GM06990 (cell line): ENCODE measurements around the gene MALRD1.

Experiments used
- DNase-seq: peaks from one replicate; pipeline ENCODE4 v3.0.0-alpha.2; 2011; ENCODE audit not compliant: insufficient read length; ENCODE audit errors: extremely low read depth
- H3K27me3 ChIP-seq: replicated peaks from 2 replicates; pipeline ENCODE4 v1.6.0; 2011; ENCODE audit warnings: low read length; ENCODE audit not compliant: control insufficient read depth, insufficient read depth
- H3K36me3 ChIP-seq: 2 replicates; pipeline ENCODE4 v1.5.1; 2011; ENCODE audit warnings: low read length; ENCODE audit not compliant: control insufficient read depth, insufficient read depth
- H3K4me3 ChIP-seq: replicated peaks from 2 replicates; pipeline ENCODE4 v1.5.1; 2011; ENCODE audit warnings: low read depth, mild to moderate bottlenecking, control low read depth, low read length
- CTCF ChIP-seq: IDR thresholded peaks from 2 replicates; pipeline ENCODE4 v1.5.1; 2011; ENCODE audit warnings: low read length, control low read depth, mild to moderate bottlenecking, inconsistent platforms; ENCODE audit not compliant: insufficient read depth, poor library complexity, severe bottlenecking

MALRD1 gene

GRCh38 chr10:19588608-19589007 is 540.0 kb downstream of the MALRD1 start:
- no peak overlapping the region for H3K4me3 ChIP-seq
- H3K27me3 ChIP-seq, result no peaks in the 10 kb centered on the region
- H3K36me3 ChIP-seq, result no peaks in the 10 kb centered on the region
- TF ChIP-seq CTCF, result no peak
- no peak for DNase-seq

GRCh38 chr10:19592276-19592675 is 543.7 kb downstream of the MALRD1 start:
- no peak for TF ChIP-seq CTCF

GRCh38 chr10:19595212-19595845 is 546.7 kb downstream of the MALRD1 start:
- no peak for TF ChIP-seq CTCF
- H3K36me3 ChIP-seq, result no peaks in the 10 kb centered on the region
- no peak overlapping the region for H3K4me3 ChIP-seq
- H3K27me3 ChIP-seq, result no peaks in the 10 kb centered on the region
- no peak for DNase-seq

More at GRCh38 chr10:19592276-19592675, 543.7 kb downstream of the MALRD1 start:
- no peaks in the 10 kb centered on the region for H3K36me3 ChIP-seq
- H3K27me3 ChIP-seq, result no peaks in the 10 kb centered on the region
- no peak for DNase-seq
- H3K4me3 ChIP-seq, result no peak overlapping the region

- DNase-seq, result no peak
- Histone ChIP-seq H3K27me3 (no peaks in the 10 kb centered on the region), H3K4me3 (no peak overlapping the region), H3K36me3 (no peaks in the 10 kb centered on the region)
- no peak for TF ChIP-seq CTCF
Measured at GRCh38 chr10:19605806-19606205, 557.2 kb downstream of the MALRD1 start.

- no peak for TF ChIP-seq CTCF
- Histone ChIP-seq H3K27me3 (no peaks in the 10 kb centered on the region), H3K4me3 (no peak overlapping the region), H3K36me3 (no peaks in the 10 kb centered on the region)
- no peak for DNase-seq
Measured at GRCh38 chr10:19606968-19607367, 558.4 kb downstream of the MALRD1 start.

GRCh38 chr10:19611775-19612174 is 563.2 kb downstream of the MALRD1 start:
- no peak for DNase-seq
- TF ChIP-seq CTCF, result no peak
- H3K36me3 ChIP-seq, result no peaks in the 10 kb centered on the region
- no peaks in the 10 kb centered on the region for H3K27me3 ChIP-seq
- no peak overlapping the region for H3K4me3 ChIP-seq
